H9 (cell line): Measurements from ENCODE around the gene SCML2. TPM values are rescaled to one million over a fixed set of nuclear protein-coding genes. Genes with fewer than 3 reads are reported as not detected.

Source experiments
- DNase-seq: peaks from one replicate; pipeline ENCODE4 v3.0.0-alpha.2; 2017
- H2AFZ ChIP-seq: one replicate; pipeline ENCODE4 v1.6.1; 2013; ENCODE audit warnings: mild to moderate bottlenecking, low read length, control low read depth, moderate library complexity
- H2AK5ac ChIP-seq: 2 replicates; pipeline ENCODE4 v1.6.1; 2013; ENCODE audit warnings: low read length, control low read depth, mixed read lengths; ENCODE audit not compliant: insufficient read length
- H2BK120ac ChIP-seq: one replicate; pipeline ENCODE4 v1.6.1; 2013; ENCODE audit warnings: low read depth, mild to moderate bottlenecking, low read length, control low read depth, inconsistent platforms; ENCODE audit not compliant: poor library complexity, severe bottlenecking
- H2BK12ac ChIP-seq: 2 replicates; pipeline ENCODE4 v1.6.1; 2013; ENCODE audit warnings: low read length, control low read depth, mixed read lengths, low read depth; ENCODE audit not compliant: insufficient read length
- H2BK15ac ChIP-seq: 2 replicates; pipeline ENCODE4 v1.6.1; 2013; ENCODE audit warnings: low read depth, low read length, control low read depth
- H2BK20ac ChIP-seq: one replicate; pipeline ENCODE4 v1.6.1; 2013; ENCODE audit warnings: low read depth, mild to moderate bottlenecking, low read length, control low read depth, inconsistent platforms; ENCODE audit not compliant: poor library complexity, severe bottlenecking
- H2BK5ac ChIP-seq: 2 replicates; pipeline ENCODE4 v1.6.1; 2013; ENCODE audit warnings: low read length, control low read depth, mixed read lengths; ENCODE audit not compliant: insufficient read length
- H3K14ac ChIP-seq: 2 replicates; pipeline ENCODE4 v1.6.1; 2013; ENCODE audit warnings: low read length, control low read depth; ENCODE audit not compliant: insufficient read depth
- H3K18ac ChIP-seq: 2 replicates; pipeline ENCODE4 v1.6.1; 2013; ENCODE audit warnings: low read depth, mild to moderate bottlenecking, mixed read lengths, low read length, control low read depth; ENCODE audit not compliant: insufficient read length
- H3K23ac ChIP-seq: 2 replicates; pipeline ENCODE4 v1.6.1; 2013; ENCODE audit warnings: low read length, control low read depth, mixed read lengths, low read depth; ENCODE audit not compliant: insufficient read length
- H3K23me2 ChIP-seq: 2 replicates; pipeline ENCODE4 v1.6.1; 2013; ENCODE audit warnings: low read depth, mild to moderate bottlenecking, mixed read lengths, low read length, control low read depth; ENCODE audit not compliant: insufficient read length, poor library complexity, severe bottlenecking
- H3K27ac ChIP-seq: 2 replicates; pipeline ENCODE4 v1.5.1; 2013; ENCODE audit warnings: low read length, control low read depth, mixed read lengths, low read depth; ENCODE audit not compliant: insufficient read length
- H3K27me3 ChIP-seq: 2 replicates; pipeline ENCODE4 v1.6.1; 2013; ENCODE audit warnings: low read length, control low read depth, inconsistent platforms; ENCODE audit not compliant: insufficient read depth
- H3K4ac ChIP-seq: 2 replicates; pipeline ENCODE4 v1.6.1; 2013; ENCODE audit warnings: low read depth, mild to moderate bottlenecking, control low read depth, inconsistent platforms, low read length, moderate library complexity
- H3K4me1 ChIP-seq: 2 replicates; pipeline ENCODE4 v1.6.1; 2013; ENCODE audit warnings: low read length, control low read depth, inconsistent platforms; ENCODE audit not compliant: insufficient read depth
- H3K4me2 ChIP-seq: 2 replicates; pipeline ENCODE4 v1.6.1; 2013; ENCODE audit warnings: low read length, control low read depth, mixed read lengths; ENCODE audit not compliant: insufficient read length, insufficient read depth
- H3K56ac ChIP-seq: 2 replicates; pipeline ENCODE4 v1.6.1; 2013; ENCODE audit warnings: low read depth, mild to moderate bottlenecking, mixed read lengths, low read length, control low read depth; ENCODE audit not compliant: insufficient read length
- H3K79me1 ChIP-seq: 2 replicates; pipeline ENCODE4 v1.6.1; 2013; ENCODE audit warnings: low read depth, mild to moderate bottlenecking, moderate library complexity, low read length, control low read depth, inconsistent platforms; ENCODE audit not compliant: insufficient read depth, poor library complexity, severe bottlenecking
- H3K79me2 ChIP-seq: 2 replicates; pipeline ENCODE4 v1.6.1; 2013; ENCODE audit warnings: low read length, control low read depth, inconsistent platforms; ENCODE audit not compliant: insufficient read depth
- H3K9ac ChIP-seq: 2 replicates; pipeline ENCODE4 v1.6.1; 2013; ENCODE audit warnings: low read length, control low read depth, mixed read lengths; ENCODE audit not compliant: insufficient read length; ENCODE audit errors: extremely low read depth
- H3K9me3 ChIP-seq: one replicate; pipeline ENCODE4 v1.6.1; 2013; ENCODE audit warnings: low read depth, low read length, inconsistent platforms; ENCODE audit not compliant: control insufficient read depth
- H3T11ph ChIP-seq: one replicate; pipeline ENCODE4 v1.6.1; 2013; ENCODE audit warnings: mild to moderate bottlenecking, low read length, control low read depth, inconsistent platforms
- H4K20me1 ChIP-seq: one replicate; pipeline ENCODE4 v1.6.1; 2013; ENCODE audit not compliant: control insufficient read depth, insufficient read length, insufficient read depth
- H4K5ac ChIP-seq: 2 replicates; pipeline ENCODE4 v1.6.1; 2013; ENCODE audit warnings: low read depth, mild to moderate bottlenecking, mixed read lengths, low read length, control low read depth; ENCODE audit not compliant: insufficient read length
- H4K8ac ChIP-seq: replicated peaks from 2 replicates; pipeline ENCODE4 v1.6.1; 2013; ENCODE audit warnings: low read length, control low read depth, mixed read lengths, low read depth; ENCODE audit not compliant: insufficient read length
- H4K91ac ChIP-seq: 2 replicates; pipeline ENCODE4 v1.6.1; 2013; ENCODE audit warnings: low read depth, mild to moderate bottlenecking, moderate library complexity, mixed read lengths, low read length, control low read depth; ENCODE audit not compliant: insufficient read length
- H3K27ac Mint-ChIP-seq, 3 experiments: 2 replicates in 2 of 3; 3 replicates in 1 of 3; pipeline ENCODE4 v1.8.0; 2020 to 2021; ENCODE audit warnings: mixed read lengths in 3 of 3, mild to moderate bottlenecking in 1 of 3, moderate library complexity in 1 of 3
- H3K27me3 Mint-ChIP-seq: 2 replicates; pipeline ENCODE4 v1.8.0; 2021; ENCODE audit warnings: low read depth, mild to moderate bottlenecking, moderate library complexity, mixed read lengths
- H3K36me3 Mint-ChIP-seq, 3 experiments: 2 replicates in 2 of 3; 3 replicates in 1 of 3; pipeline ENCODE4 v1.8.0; 2020 to 2021; ENCODE audit warnings: low read depth in 3 of 3, mixed read lengths in 3 of 3; ENCODE audit not compliant: insufficient read depth in 1 of 3
- H3K4me1 Mint-ChIP-seq, 2 experiments: 2 replicates each; pipeline ENCODE4 v1.8.0; 2020; ENCODE audit warnings: mixed read lengths in 2 of 2
- H3K4me3 Mint-ChIP-seq, 2 experiments: 2 replicates in 1 of 2; 3 replicates in 1 of 2; pipeline ENCODE4 v1.8.0; 2020 to 2021; ENCODE audit warnings: mild to moderate bottlenecking in 2 of 2, mixed read lengths in 2 of 2, moderate library complexity in 1 of 2
- H3K9me3 Mint-ChIP-seq, 2 experiments: 2 replicates in 1 of 2; 3 replicates in 1 of 2; pipeline ENCODE4 v1.8.0; 2020; ENCODE audit warnings: mild to moderate bottlenecking in 2 of 2, mixed read lengths in 2 of 2, moderate library complexity in 1 of 2
- CTCF ChIP-seq: fragments of 200-600 bp; sonication (generic); conservative IDR thresholded peaks from 3 replicates; pipeline ENCODE4 v1.8.0; 2021; ENCODE audit warnings: antibody characterized with exemption, mild to moderate bottlenecking
- WGBS: extraction: QIAGEN DNeasy Blood & Tissue Kit; methylation state at CpG from one replicate; pipeline ENCODE4 v1.1.7; 2013; ENCODE audit warnings: missing lambda C conversion rate, low lambda C conversion rate, mixed read lengths; ENCODE audit not compliant: insufficient read length; ENCODE audit errors: extremely low coverage; 5-methylcytosine and 5-hydroxymethylcytosine counted together
- total RNA-seq: library from RNA; stranded (reverse); gene quantifications from 2 replicates; pipeline ENCODE4 v1.2.1, GENCODE V29; 2021

The SCML2 gene
- total RNA-seq, 1 experiment from 2014 or later: 15.5 TPM

GRCh38 chrX:18206657-18207056 lies 147.8 kb downstream of the SCML2 start:
- DNase-seq: no peak
- H3K79me2 ChIP-seq: no peaks in the 10 kb centered on the region
- H4K8ac ChIP-seq: no peak overlapping the region
- H3K9me3 ChIP-seq: peaks cover 13% of the 10 kb centered on the region
- no peak overlapping the region for H3K18ac ChIP-seq
- no peak for TF ChIP-seq CTCF
- no peak overlapping the region for H3K27ac ChIP-seq
- H2BK5ac ChIP-seq: no peak overlapping the region
- H3K56ac ChIP-seq: no peak overlapping the region
- no peaks in the 10 kb centered on the region for H3K4me1 ChIP-seq
- WGBS: no CpG with 5 or more reads among the region's 8 CpGs
- no peak overlapping the region for H4K91ac ChIP-seq
- H2BK15ac ChIP-seq: no peak overlapping the region
- H3K27ac Mint-ChIP-seq: no peak overlapping the region
- no peak overlapping the region for H3K23ac ChIP-seq
- no peaks in the 10 kb centered on the region for H3K4me1 Mint-ChIP-seq
- peaks cover 42 to 61% of the 10 kb centered on the region in 2 experiments for H3K9me3 Mint-ChIP-seq
- peaks cover 0 to 4% (median 0%) of the 10 kb centered on the region in 3 experiments; a peak in 3 of 7 replicates for H3K36me3 Mint-ChIP-seq
- H2BK120ac ChIP-seq: no peak overlapping the region
- no peak overlapping the region for H2AFZ ChIP-seq
- no peaks in the 10 kb centered on the region for H3K27me3 ChIP-seq
- no peak overlapping the region for H3T11ph ChIP-seq
- H4K5ac ChIP-seq: no peak overlapping the region
- no peak overlapping the region for H2BK20ac ChIP-seq
- H2AK5ac ChIP-seq: no peak overlapping the region
- H3K4me2 ChIP-seq: no peak overlapping the region
- no peaks in the 10 kb centered on the region for H3K27me3 Mint-ChIP-seq
- H3K4ac ChIP-seq: no peak overlapping the region
- H3K79me1 ChIP-seq: no peaks in the 10 kb centered on the region
- no peak overlapping the region for H3K14ac ChIP-seq
- no peaks in the 10 kb centered on the region for H3K23me2 ChIP-seq
- no peak overlapping the region for H2BK12ac ChIP-seq
- H3K4me3 Mint-ChIP-seq: no peak overlapping the region
- H4K20me1 ChIP-seq: no peaks in the 10 kb centered on the region
- no peak overlapping the region for H3K9ac ChIP-seq
